ENCODE measurements around the gene DPP10.

DNA sequence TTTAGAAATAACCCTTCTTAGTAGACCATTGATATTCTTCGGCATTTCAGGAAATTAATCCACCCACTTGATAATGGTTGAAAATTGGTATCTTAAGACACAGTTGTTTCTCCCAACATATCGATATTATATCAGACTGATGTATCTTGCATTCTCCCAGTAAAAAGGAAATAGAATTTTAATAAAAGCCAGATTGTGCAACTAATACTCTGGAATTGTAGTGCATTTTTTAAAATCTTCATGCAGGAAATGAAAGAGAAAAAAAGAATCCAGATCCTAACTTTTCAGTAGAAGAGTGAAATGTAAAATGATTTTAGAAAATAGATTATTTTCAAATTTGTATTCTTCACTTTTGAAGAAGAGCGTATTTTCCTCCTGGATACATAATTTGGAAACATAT is 1168.4 kb downstream of the DPP10 start:
- TF ChIP-seq, protein P1, sequence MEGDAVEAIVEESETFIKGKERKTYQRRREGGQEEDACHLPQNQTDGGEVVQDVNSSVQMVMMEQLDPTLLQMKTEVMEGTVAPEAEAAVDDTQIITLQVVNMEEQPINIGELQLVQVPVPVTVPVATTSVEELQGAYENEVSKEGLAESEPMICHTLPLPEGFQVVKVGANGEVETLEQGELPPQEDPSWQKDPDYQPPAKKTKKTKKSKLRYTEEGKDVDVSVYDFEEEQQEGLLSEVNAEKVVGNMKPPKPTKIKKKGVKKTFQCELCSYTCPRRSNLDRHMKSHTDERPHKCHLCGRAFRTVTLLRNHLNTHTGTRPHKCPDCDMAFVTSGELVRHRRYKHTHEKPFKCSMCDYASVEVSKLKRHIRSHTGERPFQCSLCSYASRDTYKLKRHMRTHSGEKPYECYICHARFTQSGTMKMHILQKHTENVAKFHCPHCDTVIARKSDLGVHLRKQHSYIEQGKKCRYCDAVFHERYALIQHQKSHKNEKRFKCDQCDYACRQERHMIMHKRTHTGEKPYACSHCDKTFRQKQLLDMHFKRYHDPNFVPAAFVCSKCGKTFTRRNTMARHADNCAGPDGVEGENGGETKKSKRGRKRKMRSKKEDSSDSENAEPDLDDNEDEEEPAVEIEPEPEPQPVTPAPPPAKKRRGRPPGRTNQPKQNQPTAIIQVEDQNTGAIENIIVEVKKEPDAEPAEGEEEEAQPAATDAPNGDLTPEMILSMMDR (IDR thresholded peaks at IDR 0.05), result no peak
- TF ChIP-seq POLR2A (IDR thresholded peaks at IDR 0.05), result no peak
- no peak for TF ChIP-seq POLR2AphosphoS5 (IDR thresholded peaks at IDR 0.05)
- TF ChIP-seq EP300 (IDR thresholded peaks at IDR 0.05), result no peak
